ENCODE results near the gene ITGB6. TPM values are rescaled to one million over a fixed set of nuclear protein-coding genes. Genes with fewer than 3 reads are reported as not detected.

The ITGB6 gene
- total and polyA plus RNA-seq, 2 of the 8 experiments (the other 6 are each of a cell fraction or from before 2014, with no cell fraction given), result not detected

DNA sequence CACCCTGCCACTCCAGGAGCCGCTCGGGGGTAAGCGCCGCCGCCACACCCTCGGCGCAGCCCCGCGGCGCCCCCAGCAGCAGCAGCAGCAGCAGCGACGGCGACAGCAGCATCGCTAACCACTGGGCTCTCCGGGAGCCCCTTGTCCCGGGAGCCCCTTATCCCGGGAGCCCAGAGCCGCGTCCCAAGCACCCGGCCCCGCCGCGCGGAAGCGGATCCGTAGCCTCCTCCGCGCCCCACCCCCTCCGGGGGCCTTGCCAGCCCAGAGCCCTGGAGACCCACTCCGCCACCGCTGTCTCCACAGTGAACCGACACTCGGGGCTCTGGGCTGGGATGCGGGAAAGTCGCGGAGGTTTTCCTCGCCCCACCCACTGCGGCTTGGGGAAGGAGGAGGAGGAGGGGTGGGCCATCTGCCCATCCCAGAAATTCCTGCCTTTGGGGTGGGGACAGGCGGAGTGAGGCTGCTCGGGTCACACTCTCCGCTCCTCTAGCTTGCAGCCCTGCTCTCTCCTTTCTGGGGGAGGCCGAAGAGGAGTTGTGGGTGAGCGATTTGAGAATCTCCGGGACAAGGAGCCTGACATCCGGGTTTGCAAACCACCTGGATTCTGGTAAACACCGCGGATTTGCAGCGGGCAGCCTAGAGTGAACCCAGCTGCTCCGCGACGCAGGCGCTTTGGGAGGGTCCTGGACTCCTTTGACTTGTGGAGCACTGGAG lies 137.6 kb downstream of the ITGB6 start, which contains the start of gene PLA2R1 (continued):
- TF ChIP-seq POLR2A (IDR thresholded peaks at IDR 0.05; ENCODE audit: control extremely low read depth in 1 of 2, low read depth in 2 of 2, low read length in 2 of 2) (peak in 1 of 2 experiments; percentile 41; a peak in 1 of 3 replicates), FOSL1 (IDR thresholded peaks at IDR 0.05; ENCODE audit: insufficient read depth, low read depth, low read length) (no peak), ASH2L (IDR thresholded peaks at IDR 0.05; ENCODE audit: low read length) (peak; percentile 85), KDM4A (IDR thresholded peaks at IDR 0.05; ENCODE audit: low read depth, low read length, severe bottlenecking) (peak; percentile 87), KDM1A (IDR thresholded peaks at IDR 0.05; ENCODE audit: borderline replicate concordance, low read length) (0 out of 2 replicates have a peak, but pooled peaks have one; percentile 10), TAF1 (IDR thresholded peaks at IDR 0.05; ENCODE audit: low read depth, low read length) (0 out of 2 replicates have a peak, but pooled peaks have one; percentile 15), JUND (IDR thresholded peaks at IDR 0.05; ENCODE audit: low read length) (no peak), HDAC2 (IDR thresholded peaks at IDR 0.05; ENCODE audit: borderline replicate concordance in 1 of 2, low read depth in 2 of 2, low read length in 2 of 2) (peak in 1 of 2 experiments; percentile 76; a peak in 1 of 4 replicates)
- TF ChIP-seq, protein P1, sequence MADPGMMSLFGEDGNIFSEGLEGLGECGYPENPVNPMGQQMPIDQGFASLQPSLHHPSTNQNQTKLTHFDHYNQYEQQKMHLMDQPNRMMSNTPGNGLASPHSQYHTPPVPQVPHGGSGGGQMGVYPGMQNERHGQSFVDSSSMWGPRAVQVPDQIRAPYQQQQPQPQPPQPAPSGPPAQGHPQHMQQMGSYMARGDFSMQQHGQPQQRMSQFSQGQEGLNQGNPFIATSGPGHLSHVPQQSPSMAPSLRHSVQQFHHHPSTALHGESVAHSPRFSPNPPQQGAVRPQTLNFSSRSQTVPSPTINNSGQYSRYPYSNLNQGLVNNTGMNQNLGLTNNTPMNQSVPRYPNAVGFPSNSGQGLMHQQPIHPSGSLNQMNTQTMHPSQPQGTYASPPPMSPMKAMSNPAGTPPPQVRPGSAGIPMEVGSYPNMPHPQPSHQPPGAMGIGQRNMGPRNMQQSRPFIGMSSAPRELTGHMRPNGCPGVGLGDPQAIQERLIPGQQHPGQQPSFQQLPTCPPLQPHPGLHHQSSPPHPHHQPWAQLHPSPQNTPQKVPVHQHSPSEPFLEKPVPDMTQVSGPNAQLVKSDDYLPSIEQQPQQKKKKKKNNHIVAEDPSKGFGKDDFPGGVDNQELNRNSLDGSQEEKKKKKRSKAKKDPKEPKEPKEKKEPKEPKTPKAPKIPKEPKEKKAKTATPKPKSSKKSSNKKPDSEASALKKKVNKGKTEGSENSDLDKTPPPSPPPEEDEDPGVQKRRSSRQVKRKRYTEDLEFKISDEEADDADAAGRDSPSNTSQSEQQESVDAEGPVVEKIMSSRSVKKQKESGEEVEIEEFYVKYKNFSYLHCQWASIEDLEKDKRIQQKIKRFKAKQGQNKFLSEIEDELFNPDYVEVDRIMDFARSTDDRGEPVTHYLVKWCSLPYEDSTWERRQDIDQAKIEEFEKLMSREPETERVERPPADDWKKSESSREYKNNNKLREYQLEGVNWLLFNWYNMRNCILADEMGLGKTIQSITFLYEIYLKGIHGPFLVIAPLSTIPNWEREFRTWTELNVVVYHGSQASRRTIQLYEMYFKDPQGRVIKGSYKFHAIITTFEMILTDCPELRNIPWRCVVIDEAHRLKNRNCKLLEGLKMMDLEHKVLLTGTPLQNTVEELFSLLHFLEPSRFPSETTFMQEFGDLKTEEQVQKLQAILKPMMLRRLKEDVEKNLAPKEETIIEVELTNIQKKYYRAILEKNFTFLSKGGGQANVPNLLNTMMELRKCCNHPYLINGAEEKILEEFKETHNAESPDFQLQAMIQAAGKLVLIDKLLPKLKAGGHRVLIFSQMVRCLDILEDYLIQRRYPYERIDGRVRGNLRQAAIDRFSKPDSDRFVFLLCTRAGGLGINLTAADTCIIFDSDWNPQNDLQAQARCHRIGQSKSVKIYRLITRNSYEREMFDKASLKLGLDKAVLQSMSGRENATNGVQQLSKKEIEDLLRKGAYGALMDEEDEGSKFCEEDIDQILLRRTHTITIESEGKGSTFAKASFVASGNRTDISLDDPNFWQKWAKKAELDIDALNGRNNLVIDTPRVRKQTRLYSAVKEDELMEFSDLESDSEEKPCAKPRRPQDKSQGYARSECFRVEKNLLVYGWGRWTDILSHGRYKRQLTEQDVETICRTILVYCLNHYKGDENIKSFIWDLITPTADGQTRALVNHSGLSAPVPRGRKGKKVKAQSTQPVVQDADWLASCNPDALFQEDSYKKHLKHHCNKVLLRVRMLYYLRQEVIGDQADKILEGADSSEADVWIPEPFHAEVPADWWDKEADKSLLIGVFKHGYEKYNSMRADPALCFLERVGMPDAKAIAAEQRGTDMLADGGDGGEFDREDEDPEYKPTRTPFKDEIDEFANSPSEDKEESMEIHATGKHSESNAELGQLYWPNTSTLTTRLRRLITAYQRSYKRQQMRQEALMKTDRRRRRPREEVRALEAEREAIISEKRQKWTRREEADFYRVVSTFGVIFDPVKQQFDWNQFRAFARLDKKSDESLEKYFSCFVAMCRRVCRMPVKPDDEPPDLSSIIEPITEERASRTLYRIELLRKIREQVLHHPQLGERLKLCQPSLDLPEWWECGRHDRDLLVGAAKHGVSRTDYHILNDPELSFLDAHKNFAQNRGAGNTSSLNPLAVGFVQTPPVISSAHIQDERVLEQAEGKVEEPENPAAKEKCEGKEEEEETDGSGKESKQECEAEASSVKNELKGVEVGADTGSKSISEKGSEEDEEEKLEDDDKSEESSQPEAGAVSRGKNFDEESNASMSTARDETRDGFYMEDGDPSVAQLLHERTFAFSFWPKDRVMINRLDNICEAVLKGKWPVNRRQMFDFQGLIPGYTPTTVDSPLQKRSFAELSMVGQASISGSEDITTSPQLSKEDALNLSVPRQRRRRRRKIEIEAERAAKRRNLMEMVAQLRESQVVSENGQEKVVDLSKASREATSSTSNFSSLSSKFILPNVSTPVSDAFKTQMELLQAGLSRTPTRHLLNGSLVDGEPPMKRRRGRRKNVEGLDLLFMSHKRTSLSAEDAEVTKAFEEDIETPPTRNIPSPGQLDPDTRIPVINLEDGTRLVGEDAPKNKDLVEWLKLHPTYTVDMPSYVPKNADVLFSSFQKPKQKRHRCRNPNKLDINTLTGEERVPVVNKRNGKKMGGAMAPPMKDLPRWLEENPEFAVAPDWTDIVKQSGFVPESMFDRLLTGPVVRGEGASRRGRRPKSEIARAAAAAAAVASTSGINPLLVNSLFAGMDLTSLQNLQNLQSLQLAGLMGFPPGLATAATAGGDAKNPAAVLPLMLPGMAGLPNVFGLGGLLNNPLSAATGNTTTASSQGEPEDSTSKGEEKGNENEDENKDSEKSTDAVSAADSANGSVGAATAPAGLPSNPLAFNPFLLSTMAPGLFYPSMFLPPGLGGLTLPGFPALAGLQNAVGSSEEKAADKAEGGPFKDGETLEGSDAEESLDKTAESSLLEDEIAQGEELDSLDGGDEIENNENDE (IDR thresholded peaks at IDR 0.05; ENCODE audit: insufficient replicate concordance, low read length), result no peak

Data from H1 (cell line).